ENCODE data around the gene EIF2B5.

GRCh38 chr3:184171562-184171961, 36.4 kb downstream of the EIF2B5 start:
- TF ChIP-seq CTCF (conservative IDR thresholded peaks at IDR 0.05; ENCODE audit: low read length): no peak
- TF ChIP-seq EZH2phosphoT487 (IDR thresholded peaks at IDR 0.05; ENCODE audit: borderline replicate concordance): no peak

Measured in Loucy (cell line).